NCI-H2081 (cell line): ENCODE data around the gene DIRAS3.
"Not testable (repeated sequence)": the region's sequence is repeated elsewhere in the genome, so short reads cannot be mapped to it uniquely, and the experiment has no call there.

Source experiments
- DNase-seq, 2 experiments: peaks; one replicate each; lab custom pipeline; 2025; lab: John Stamatoyannopoulos, UW

The DIRAS3 gene

GRCh38 chr1:68024635-68025338 is 25.6 kb downstream of the DIRAS3 start:
- no peak for DNase-seq

GRCh38 chr1:68016381-68016780 is 34.0 kb downstream of the DIRAS3 start:
- DNase-seq = no peak

GRCh38 chr1:68015971-68016370 is 34.5 kb downstream of the DIRAS3 start:
- DNase-seq = no peak

GRCh38 chr1:68015369-68015768 is 35.1 kb downstream of the DIRAS3 start:
- no peak for DNase-seq

- DNase-seq = no peak
Measured at GRCh38 chr1:68013351-68013750, 37.1 kb downstream of the DIRAS3 start.

GRCh38 chr1:68011657-68012375 is 38.6 kb downstream of the DIRAS3 start:
- no peak for DNase-seq

GRCh38 chr1:68010543-68010942 is 39.9 kb downstream of the DIRAS3 start:
- DNase-seq = no peak

GRCh38 chr1:68010090-68010489 is 40.3 kb downstream of the DIRAS3 start:
- DNase-seq = no peak

- DNase-seq = not testable (repeated sequence)
Measured at GRCh38 chr1:68003626-68004025, 46.8 kb downstream of the DIRAS3 start.

- no peak for DNase-seq
Measured at GRCh38 chr1:68000191-68000590, 50.2 kb downstream of the DIRAS3 start.

GRCh38 chr1:67997746-67998145 is 52.7 kb downstream of the DIRAS3 start:
- no peak for DNase-seq
